ENCODE results near the gene PTGES2.
A peak's percentile ranks its signal among the peaks of the same experiment; 100 is the strongest.
"Not testable (repeated sequence)": the region's sequence is repeated elsewhere in the genome, so short reads cannot be mapped to it uniquely, and the experiment has no call there.

Gene PTGES2

DNA sequence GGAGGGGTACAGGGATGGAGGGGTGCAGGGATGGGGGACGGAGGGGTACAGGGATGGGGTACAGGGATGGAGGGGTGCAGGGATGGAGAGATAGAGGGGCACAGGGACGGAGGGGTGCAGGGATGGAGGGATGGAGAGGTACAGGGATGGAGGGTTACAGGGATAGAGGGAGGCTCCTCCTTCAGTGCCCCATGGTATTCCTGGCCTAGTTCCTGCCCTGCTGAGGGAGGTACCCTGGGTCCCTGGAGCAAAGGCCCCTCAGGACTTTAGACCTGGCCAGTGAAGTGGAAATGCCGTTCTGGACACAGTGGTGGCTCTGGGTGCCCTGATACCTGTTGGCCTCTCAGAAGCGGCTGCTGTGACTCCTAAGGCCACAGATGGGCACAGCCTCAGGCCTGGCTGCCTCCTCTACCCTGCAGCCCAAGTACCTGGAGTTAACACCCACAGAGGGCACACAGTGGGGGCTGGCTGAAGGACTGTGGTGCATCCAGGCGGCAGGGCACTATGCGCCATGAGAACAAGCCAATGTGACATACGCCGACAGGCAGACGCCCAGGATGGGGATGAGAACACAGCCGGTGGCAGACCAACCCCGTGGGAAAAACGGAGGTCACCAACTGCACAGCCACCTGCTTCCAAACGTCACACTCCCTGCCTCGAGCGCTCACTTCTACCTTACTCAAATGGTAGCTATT lies 8.4 kb downstream of the PTGES2 start:
- FAIRE-seq, result no peak

- no peak for FAIRE-seq
These were observed 9.1 kb downstream of the PTGES2 start for GRCh38 chr9:128118472-128118857.

- FAIRE-seq, result peak; percentile 53
These were observed 9.7 kb downstream of the PTGES2 start for GRCh38 chr9:128117613-128118471.

- no peak for FAIRE-seq
These were observed 11.1 kb downstream of the PTGES2 start for GRCh38 chr9:128116104-128117083.

DNA sequence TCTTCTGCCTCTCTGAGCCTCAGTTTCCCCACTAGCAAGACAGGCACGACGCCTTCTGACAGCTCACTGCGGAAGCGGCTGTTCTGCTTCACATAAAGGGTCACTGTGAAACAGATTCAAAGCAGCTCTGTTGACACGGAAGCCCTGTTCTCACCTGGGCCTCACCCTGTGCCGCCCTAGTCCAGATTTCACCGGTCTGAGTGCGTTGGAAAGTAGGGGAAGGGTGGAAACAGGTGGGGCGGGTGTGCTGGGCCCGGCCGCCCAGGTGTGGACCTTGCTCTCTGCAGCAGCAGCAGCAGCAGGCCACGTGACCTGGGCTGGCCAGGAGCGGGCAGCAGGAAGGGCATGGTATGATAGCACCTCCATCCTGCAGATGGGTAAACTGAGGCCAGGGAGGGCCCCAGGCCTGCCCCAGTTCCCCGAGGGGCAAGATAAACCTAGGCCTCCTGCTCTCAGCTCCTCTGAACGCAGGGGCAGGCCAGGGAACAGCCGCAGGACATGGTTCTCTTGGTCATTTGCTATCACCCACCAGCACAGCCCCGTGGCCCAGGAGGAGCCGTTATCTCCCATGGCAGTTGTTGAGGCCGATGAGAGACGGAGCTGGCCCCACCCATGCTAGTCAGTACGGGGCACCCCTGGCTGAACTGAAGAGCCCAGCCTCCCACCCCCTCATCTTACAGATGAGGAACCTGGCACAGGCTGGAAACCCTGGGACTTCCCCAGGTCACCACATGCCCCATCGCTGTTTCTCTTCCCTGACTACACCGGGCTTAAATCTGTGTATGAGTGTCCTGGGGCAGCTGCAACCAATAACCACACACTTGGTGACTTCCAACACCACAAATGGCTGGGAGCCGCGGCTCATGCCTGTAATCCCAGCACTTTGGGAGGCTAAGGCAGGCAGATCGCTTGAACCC lies 12.1 kb downstream of the PTGES2 start:
- FAIRE-seq, result no peak

GRCh38 chr9:128114326-128115186 lies 13.0 kb downstream of the PTGES2 start:
- FAIRE-seq, result no peak

GRCh38 chr9:128113526-128114325 lies 13.8 kb downstream of the PTGES2 start:
- FAIRE-seq, result no peak

- not testable (repeated sequence) for FAIRE-seq
These were observed 15.8 kb downstream of the PTGES2 start for GRCh38 chr9:128111726-128112125.

GRCh38 chr9:128109050-128109709 lies 18.3 kb downstream of the PTGES2 start:
- no peak for FAIRE-seq

GRCh38 chr9:128108269-128109049 lies 19.1 kb downstream of the PTGES2 start:
- FAIRE-seq, result no peak

- no peak for FAIRE-seq
These were observed 19.9 kb downstream of the PTGES2 start for GRCh38 chr9:128107468-128108268.

DNA sequence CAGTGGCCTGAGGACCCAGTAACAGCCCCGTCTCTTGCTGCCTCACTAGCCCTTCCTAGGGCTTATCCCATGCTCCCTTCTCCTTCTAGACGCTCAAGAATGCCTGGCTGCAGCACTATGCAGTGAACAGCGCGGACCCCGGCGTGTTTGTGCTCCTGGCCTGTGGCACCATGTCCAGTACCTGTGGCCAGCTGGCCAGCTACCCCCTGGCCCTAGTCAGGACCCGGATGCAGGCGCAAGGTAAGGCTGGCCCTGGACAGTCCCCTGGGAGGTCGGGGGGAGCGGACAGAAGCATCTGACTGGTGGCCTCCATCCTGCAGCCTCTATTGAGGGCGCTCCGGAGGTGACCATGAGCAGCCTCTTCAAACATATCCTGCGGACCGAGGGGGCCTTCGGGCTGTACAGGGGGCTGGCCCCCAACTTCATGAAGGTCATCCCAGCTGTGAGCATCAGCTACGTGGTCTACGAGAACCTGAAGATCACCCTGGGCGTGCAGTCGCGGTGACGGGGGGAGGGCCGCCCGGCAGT lies 20.5 kb downstream of the PTGES2 start:
- no peak for FAIRE-seq

DNA sequence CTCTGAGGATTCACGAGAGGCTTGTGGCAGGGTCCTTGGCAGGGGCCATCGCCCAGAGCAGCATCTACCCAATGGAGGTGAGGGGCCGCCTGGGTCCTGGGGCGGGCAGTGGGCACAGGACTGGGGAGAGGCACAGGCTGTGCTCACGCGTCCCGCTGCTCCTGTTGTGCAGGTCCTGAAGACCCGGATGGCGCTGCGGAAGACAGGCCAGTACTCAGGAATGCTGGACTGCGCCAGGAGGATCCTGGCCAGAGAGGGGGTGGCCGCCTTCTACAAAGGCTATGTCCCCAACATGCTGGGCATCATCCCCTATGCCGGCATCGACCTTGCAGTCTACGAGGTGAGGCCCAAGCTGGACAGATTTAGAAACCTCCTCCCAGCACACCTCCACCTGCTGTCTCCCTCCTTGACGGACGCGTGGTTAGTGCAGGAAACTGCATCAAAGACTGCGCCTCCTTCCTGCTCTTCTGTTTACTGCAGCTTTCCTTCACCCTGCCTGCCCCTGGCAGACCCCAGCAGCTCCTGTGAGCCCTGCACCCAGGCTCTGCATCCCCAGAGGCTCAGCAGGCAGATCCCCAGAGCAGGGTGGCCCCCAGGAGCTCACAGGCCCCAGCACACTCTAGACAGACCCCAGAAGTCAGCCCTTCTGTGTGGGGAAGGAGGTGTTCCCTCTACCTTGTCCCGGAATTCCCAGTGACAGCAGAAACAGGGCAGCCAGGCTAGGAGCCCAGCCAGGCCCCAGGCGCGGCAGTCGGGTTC lies 21.2 kb downstream of the PTGES2 start:
- FAIRE-seq, result no peak

DNA sequence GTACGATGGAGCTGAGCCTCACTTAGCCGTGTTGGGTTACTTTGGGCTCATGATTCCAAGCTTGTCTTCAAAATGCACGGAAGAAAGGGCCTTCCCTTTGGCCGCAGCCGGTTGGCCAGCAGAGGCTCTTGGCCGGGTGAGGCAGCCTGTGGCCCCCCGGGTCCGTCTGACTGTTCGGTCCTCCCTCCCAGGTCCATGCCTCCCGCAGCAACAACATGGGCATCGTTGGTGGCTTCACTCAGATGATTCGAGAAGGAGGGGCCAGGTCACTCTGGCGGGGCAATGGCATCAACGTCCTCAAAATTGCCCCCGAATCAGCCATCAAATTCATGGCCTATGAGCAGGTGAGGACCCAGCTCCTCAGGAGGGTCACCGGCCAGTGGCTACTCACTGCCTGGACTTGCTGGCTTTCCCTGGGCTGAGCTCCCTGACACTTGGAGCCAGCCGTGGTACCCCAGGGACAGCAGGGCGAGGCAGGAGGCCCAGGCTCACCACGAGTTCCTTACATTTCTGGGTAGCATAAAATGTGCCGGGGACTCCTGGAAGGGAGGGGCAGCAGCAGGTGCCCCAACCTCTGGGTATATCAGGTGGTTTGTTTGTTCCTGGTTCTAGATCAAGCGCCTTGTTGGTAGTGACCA lies 21.9 kb downstream of the PTGES2 start:
- no peak for FAIRE-seq

DNA sequence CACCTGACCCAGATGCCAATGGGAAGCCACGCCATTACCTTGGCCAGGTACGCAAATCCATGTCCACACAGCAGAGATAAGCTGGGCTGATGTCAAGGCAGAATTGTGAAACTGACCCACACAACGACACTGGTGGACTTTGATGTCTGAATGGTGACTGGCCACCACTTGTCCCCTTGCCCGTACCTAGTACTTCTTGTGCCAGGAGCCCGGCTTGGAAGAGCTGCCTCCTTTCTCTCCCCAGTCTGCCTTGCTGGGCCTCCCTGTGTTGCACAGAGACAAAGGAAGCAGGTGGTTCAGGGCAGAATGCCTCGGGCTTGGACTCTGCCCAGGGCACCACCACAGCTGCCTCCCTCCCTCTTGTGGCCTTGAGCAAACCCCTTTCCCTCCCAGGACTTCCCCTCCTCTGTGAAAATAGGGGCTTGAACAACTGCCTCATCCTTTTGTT lies 23.3 kb downstream of the PTGES2 start:
- no peak for FAIRE-seq

- FAIRE-seq, result no peak
These were observed 24.0 kb downstream of the PTGES2 start for GRCh38 chr9:128103589-128103962.

Measured in endometrium (tissue), 2 donors.